Stimulated activated CD4-positive, alpha-beta T cell treated with anti-CD3 and anti-CD28 coated beads, TNF-alpha, amount 100 ng/mL, for 4 hours (primary cell): ENCODE data around the gene FARS2.

Source experiments
- DNase-seq, 3 experiments: peaks; one replicate each; pipeline ENCODE4 v3.0.0-alpha.2; 2020; ENCODE audit warnings: low read depth in 3 of 3

The FARS2 gene

GRCh38 chr6:5729080-5729434 is 467.7 kb downstream of the FARS2 start:
- no peak for DNase-seq

GRCh38 chr6:5729813-5730517 is 468.7 kb downstream of the FARS2 start:
- no peak for DNase-seq

- no peak for DNase-seq
Measured at GRCh38 chr6:5730585-5731263, 469.4 kb downstream of the FARS2 start.

GRCh38 chr6:5731435-5731834 is 470.1 kb downstream of the FARS2 start:
- DNase-seq: no peak

- DNase-seq: no peak
Measured at GRCh38 chr6:5732496-5732895, 471.2 kb downstream of the FARS2 start.

- DNase-seq: no peak
Measured at GRCh38 chr6:5736016-5736738, 474.9 kb downstream of the FARS2 start.

- DNase-seq: no peak
Measured at GRCh38 chr6:5737460-5737859, 476.1 kb downstream of the FARS2 start.

- no peak for DNase-seq
Measured at GRCh38 chr6:5738211-5738610, 476.9 kb downstream of the FARS2 start.

- no peak for DNase-seq
Measured at GRCh38 chr6:5744497-5744896, 483.2 kb downstream of the FARS2 start.

- no peak for DNase-seq
Measured at GRCh38 chr6:5745081-5745480, 483.8 kb downstream of the FARS2 start.

- no peak for DNase-seq
Measured at GRCh38 chr6:5746053-5746758, 484.9 kb downstream of the FARS2 start.

- DNase-seq: no peak
Measured at GRCh38 chr6:5746759-5747130, 485.4 kb downstream of the FARS2 start.

GRCh38 chr6:5747379-5747778 is 486.1 kb downstream of the FARS2 start:
- DNase-seq: no peak

- DNase-seq: no peak
Measured at GRCh38 chr6:5749016-5749650, 487.8 kb downstream of the FARS2 start.

GRCh38 chr6:5749651-5750215 is 488.4 kb downstream of the FARS2 start:
- no peak for DNase-seq

GRCh38 chr6:5751525-5752390 is 490.4 kb downstream of the FARS2 start:
- DNase-seq: no peak

- no peak for DNase-seq
Measured at GRCh38 chr6:5752391-5752680, 491.0 kb downstream of the FARS2 start.

GRCh38 chr6:5753209-5753608 is 491.9 kb downstream of the FARS2 start:
- no peak for DNase-seq

GRCh38 chr6:5754904-5755303 is 493.6 kb downstream of the FARS2 start:
- no peak for DNase-seq

GRCh38 chr6:5759571-5759970 is 498.3 kb downstream of the FARS2 start:
- DNase-seq: no peak

GRCh38 chr6:5761370-5761769 is 500.1 kb downstream of the FARS2 start:
- no peak for DNase-seq
